Pancreas (tissue), 10 donors: Measurements from ENCODE around the gene NPLOC4. TPM values are rescaled to one million over a fixed set of nuclear protein-coding genes. Genes with fewer than 3 reads are reported as not detected.

Experiments
- ATAC-seq, 4 donors: fragments of 200-7000 bp; cut with Tn5 transposase; one replicate each; pipeline versions ENCODE4 v1.8.0 to v1.9.1; 2020; ENCODE audit warnings: mild to moderate bottlenecking in 4 of 4, moderate library complexity in 4 of 4
- DNase-seq, 6 donors: peaks; one replicate each; pipeline ENCODE4 v3.0.0-alpha.2; 2020
- FAIRE-seq: peaks from 2 replicates; lab custom pipeline; 2012; peaks lifted over from hg19 to GRCh38; lab: Jason Lieb, UNC
- H3K27ac ChIP-seq, 4 donors: fragments of 200-600 bp; sonication (generic); 1 replicate in 3 of 4; 2 replicates in 1 of 4; pipeline versions ENCODE4 v1.5.0 to v1.8.0; 2020
- H3K27me3 ChIP-seq, 4 donors: fragments of 200-600 bp; one replicate each; pipeline ENCODE4 v1.8.0; 2021
- H3K36me3 ChIP-seq, 3 donors: fragments of 200-600 bp; sonication (generic) in 1 of 3; one replicate each; pipeline versions ENCODE4 v1.5.0 to v1.8.0; 2020 to 2021
- H3K4me1 ChIP-seq, 3 donors: fragments of 200-600 bp; one replicate each; pipeline ENCODE4 v1.8.0; 2021
- H3K4me3 ChIP-seq, 4 donors: fragments of 200-600 bp; sonication (generic) in 2 of 4; one replicate each; pipeline versions ENCODE4 v1.5.0 to v1.8.0; 2020 to 2021
- H3K9me3 ChIP-seq, 4 donors: fragments of 200-600 bp; one replicate each; pipeline ENCODE4 v1.8.0; 2021
- CTCF ChIP-seq, 4 donors: fragments of 200-600 bp; sonication (generic) in 3 of 4; IDR thresholded peaks; one replicate each; pipeline versions ENCODE4 v1.5.0 to v1.8.0; 2021; ENCODE audit warnings: antibody characterized with exemption in 4 of 4
- WGBS, 2 donors: extraction: QIAGEN DNeasy Blood & Tissue Kit; methylation state at CpG; one replicate each; pipeline ENCODE4 v1.1.7; 2013; 5-methylcytosine and 5-hydroxymethylcytosine counted together
- intact Hi-C, 3 donors: fragments of 100-400 bp; cut with DNase I; formaldehyde crosslinking; loops; one replicate each; pipeline versions ENCODE4 v1.11.1 to v1.14.2; 2022
- polyA plus RNA-seq, 2 donors: library from polyadenylated mRNA; stranded (reverse); fragments of 200-250 nt; gene quantifications; one replicate each; pipeline ENCODE4 v1.2.3, GENCODE V29; 2013
- total RNA-seq, 6 donors: library from RNA; stranded (reverse); fragmentation: NEBNext Ultra II Directional in 4 of 6; extraction: Animal tissue kit (Norgen Biotek cat#: 25700) in 4 of 6; gene quantifications; one replicate each; pipeline versions ENCODE4 v1.2.1 to v1.2.4, GENCODE V29; 2021 to 2023
- donor health status: healthy with polysubstance abuse.
- donor health status: DM: no; HTN: no; CAD: no; lungs with moderate emphysema.
- donor health status: DM: no; HTN: no; CAD: no.
- donor health status: control.
- donor health status: control.
- donor health status: Bipolar disorder and iron deficiency.
- donor health status: DM: yes; HTN: yes; CAD: no.
- donor health status: DM: no; HTN: no; CAD: no.
- donor health status: DM: no; HTN: no; CAD: no.
- donor health status: DM: yes; HTN: yes; CAD: no.

The NPLOC4 gene
- total and polyA plus RNA-seq, 8 donors = 32.5 to 54.8 (median 35.3) TPM

- WGBS, 2 donors = 84 to 87% methylated on average over 16 of the region's 16 CpGs
- DNase-seq = peak in 1 of 6 donors; percentile 10
- no peak for TF ChIP-seq CTCF (IDR thresholded peaks at IDR 0.05)
- Histone ChIP-seq H3K9me3 (no peaks in the 10 kb centered on the region), H3K36me3 (peaks cover 0 to 24% (median 4%) of the 10 kb centered on the region in 3 donors), H3K27ac (no peak overlapping the region), H3K4me3 (no peak overlapping the region), H3K4me1 (no peaks in the 10 kb centered on the region), H3K27me3 (no peaks in the 10 kb centered on the region)
- ATAC-seq = peak in 1 of 4 donors; percentile 24
- no peak for FAIRE-seq
- intact Hi-C loops = no loop called here
Measured at GRCh38 chr17:81612172-81612970, 24.5 kb downstream of the NPLOC4 start.

GRCh38 chr17:81609541-81610311 lies 27.2 kb downstream of the NPLOC4 start:
- intact Hi-C loops = loop anchor here in 2 of 3 donors (10.0 kb wide), 1 partner anchor 355 kb away; no protein-coding TSS in a partner anchor
- peaks cover 0 to 38% (median 4%) of the 10 kb centered on the region in 3 donors for H3K36me3 ChIP-seq
- WGBS, 2 donors = 91 to 93% methylated on average over 19 of the region's 19 CpGs

GRCh38 chr17:81608605-81609004 lies 28.3 kb downstream of the NPLOC4 start:
- ATAC-seq = no peak
- intact Hi-C loops = loop anchor here in 2 of 3 donors (10.0 kb wide), 1 partner anchor 354 kb away; no protein-coding TSS in a partner anchor
- 90 to 93% methylated on average over 13 of the region's 13 CpGs for WGBS, 2 donors

More at GRCh38 chr17:81609541-81610311, 27.2 kb downstream of the NPLOC4 start:
- Histone ChIP-seq H3K27me3 (no peaks in the 10 kb centered on the region), H3K9me3 (no peaks in the 10 kb centered on the region), H3K4me1 (no peaks in the 10 kb centered on the region), H3K4me3 (no peak overlapping the region), H3K27ac (no peak overlapping the region)
- DNase-seq = no peak
- no peak for TF ChIP-seq CTCF (IDR thresholded peaks at IDR 0.05)
- FAIRE-seq = no peak
- ATAC-seq = no peak

GRCh38 chr17:81608082-81608481 lies 28.8 kb downstream of the NPLOC4 start:
- Histone ChIP-seq H3K4me3 (no peak overlapping the region), H3K36me3 (peaks cover 0 to 51% (median 4%) of the 10 kb centered on the region in 3 donors), H3K4me1 (no peaks in the 10 kb centered on the region), H3K27ac (no peak overlapping the region), H3K27me3 (no peaks in the 10 kb centered on the region), H3K9me3 (no peaks in the 10 kb centered on the region)
- no peak for TF ChIP-seq CTCF (IDR thresholded peaks at IDR 0.05)
- intact Hi-C loops = loop anchor here in 2 of 3 donors (10.0 kb wide), 1 partner anchor 353 kb away; no protein-coding TSS in a partner anchor
- DNase-seq = no peak
- WGBS, 2 donors = 96 to 98% methylated on average over 4 of the region's 4 CpGs
- no peak for FAIRE-seq
- ATAC-seq = no peak

More at GRCh38 chr17:81608605-81609004, 28.3 kb downstream of the NPLOC4 start:
- H3K4me1 ChIP-seq = no peaks in the 10 kb centered on the region
- FAIRE-seq = no peak
- peak in 1 of 6 donors; percentile 6 for DNase-seq
- TF ChIP-seq CTCF (IDR thresholded peaks at IDR 0.05) = no peak
- H3K4me3 ChIP-seq = no peak overlapping the region
- H3K9me3 ChIP-seq = no peaks in the 10 kb centered on the region
- peaks cover 0 to 48% (median 4%) of the 10 kb centered on the region in 3 donors for H3K36me3 ChIP-seq
- no peak overlapping the region for H3K27ac ChIP-seq
- H3K27me3 ChIP-seq = no peaks in the 10 kb centered on the region
